ENCODE measurements around the gene ST6GALNAC3.

The ST6GALNAC3 gene

GRCh38 chr1:76669131-76669530 lies 594.6 kb downstream of the ST6GALNAC3 start:
- no peak for DNase-seq

DNA sequence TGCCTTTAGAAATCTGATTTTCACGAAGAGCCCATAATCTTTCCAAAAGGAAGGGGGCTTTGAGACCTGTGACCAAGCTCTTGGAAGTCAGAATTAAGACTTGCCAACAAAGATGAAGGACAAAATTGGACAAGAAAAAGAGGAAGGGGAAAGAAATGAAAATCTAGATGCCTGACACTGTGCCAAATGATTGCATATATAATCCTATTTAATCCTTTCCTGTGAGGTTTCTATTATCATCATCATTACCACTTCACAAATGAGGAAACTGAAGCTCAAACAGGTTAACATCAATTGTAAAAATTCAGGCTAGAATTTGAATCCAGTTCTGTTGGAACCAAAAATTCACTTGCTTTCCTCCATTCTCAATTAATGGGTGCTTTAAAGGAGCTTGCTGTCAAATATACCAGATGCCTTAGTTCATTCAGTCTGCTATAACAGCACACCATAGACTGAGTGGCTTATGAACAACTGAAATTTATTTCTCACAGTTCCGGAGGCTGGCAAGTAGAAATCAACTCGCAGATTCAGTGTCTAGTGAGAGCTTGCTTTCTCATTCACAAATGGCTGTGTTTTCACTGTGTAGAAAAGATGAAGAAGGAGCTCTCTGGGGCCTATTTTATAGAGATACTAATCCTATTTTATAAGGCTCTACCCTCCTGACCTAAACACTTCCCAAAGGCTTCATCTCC lies 595.2 kb downstream of the ST6GALNAC3 start:
- no peak for DNase-seq

- no peak for DNase-seq
Observed at GRCh38 chr1:76674689-76675210, 600.2 kb downstream of the ST6GALNAC3 start.

DNA sequence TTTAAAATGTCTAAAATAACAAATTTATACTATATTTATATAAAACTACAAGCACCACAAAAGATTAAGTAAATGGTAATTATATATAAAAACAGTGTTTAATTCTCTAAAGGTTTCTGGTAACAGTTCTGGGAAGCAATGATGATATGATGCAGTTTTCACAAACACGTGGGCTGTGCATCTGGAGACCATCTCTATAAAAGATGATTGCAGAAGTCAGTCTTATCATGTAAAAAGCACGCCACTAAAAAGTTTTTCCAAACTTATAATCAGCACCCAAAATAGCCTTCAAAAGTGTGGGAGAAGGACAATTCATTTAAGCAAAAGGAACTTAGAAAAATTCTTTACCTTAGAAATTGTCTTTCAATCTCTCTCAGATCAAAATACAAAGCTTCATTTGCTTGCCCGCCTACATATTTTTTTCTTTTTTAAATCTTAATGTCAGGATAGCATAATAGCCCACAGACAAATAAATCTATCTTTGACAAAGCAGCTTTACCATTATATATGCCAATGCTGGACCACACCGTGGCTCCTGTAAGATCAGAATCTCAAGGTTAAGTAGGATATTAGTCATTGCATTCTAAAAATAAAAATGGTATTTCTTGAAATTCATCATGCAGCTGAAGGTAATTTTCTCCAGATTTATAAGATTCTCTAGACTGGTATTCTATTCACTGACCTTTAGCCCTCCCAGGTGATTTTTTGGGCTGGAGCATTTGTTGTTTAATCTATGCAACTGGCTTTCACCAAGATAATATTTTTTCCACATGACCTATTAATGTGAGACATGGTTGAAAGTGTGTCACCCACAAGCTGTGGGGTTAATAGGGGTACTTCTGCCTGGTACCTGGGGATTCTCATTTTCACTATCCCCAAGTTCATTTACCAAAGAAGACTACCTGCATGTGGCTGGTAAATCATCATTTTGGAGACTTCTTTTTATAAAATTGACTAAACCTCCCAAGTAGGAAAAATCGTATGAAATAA lies 603.2 kb downstream of the ST6GALNAC3 start:
- DNase-seq: no peak

DNA sequence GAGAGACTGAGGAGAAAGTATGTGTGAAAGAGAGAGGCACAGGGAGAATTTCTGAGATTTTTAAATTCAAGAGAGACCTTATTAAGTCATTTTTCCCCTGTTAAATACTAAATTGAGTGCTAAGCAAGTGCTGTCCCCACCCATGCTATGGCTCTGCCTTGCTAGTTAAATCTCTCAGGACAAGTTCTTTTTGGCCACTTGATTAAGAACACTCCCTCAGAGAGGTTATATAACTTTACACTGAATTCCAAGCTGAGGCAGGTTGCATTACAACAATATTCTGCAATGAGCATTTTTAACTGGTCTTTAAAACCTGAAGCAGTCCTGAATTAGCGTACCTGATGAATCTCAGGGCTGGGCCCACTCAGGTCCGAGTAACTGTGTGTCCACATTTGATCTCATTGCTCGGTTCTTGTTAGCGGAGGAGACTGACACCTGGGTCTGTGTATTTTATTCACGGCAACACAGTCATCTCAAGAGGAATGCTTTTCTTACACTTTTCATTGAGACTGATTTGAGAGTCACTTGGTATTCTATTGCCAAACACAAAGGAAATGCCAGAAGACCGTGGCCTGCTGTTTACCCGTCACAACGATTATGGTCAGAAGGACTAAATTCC lies 605.1 kb downstream of the ST6GALNAC3 start:
- DNase-seq: no peak

- DNase-seq: no peak
Observed at GRCh38 chr1:76680651-76681050, 606.1 kb downstream of the ST6GALNAC3 start.

DNA sequence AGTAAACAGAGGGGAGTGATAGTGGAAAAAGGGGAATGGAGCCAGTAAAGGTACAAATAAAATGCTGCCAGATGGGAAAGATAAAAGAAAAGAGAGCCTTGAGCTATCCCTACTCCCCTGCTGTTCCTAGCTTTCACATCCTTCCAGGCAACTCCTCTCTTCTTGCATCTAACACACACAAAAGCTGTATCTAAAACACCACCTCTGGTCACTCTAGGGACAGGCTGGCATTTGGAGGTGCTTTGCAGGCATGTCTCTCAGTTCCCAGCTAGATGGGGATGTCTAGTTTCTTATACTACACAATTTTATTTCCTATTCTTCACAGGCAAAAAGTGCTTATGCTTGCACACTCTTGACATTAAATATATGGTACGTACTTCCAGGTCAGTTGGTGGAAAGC lies 607.6 kb downstream of the ST6GALNAC3 start:
- DNase-seq: peak; percentile 1
